HG02763 (cell line): ENCODE measurements around the gene CMTR1.

Experiments used
- ATAC-seq: cut with Tn5 transposase; IDR thresholded peaks from one replicate; pipeline ENCODE4 v1.9.1; 2021; ENCODE audit warnings: mild to moderate bottlenecking, moderate library complexity; ENCODE audit not compliant: unreplicated experiment

The CMTR1 gene

GRCh38 chr6:37477656-37478435, 44.8 kb downstream of the CMTR1 start:
- ATAC-seq: no peak

GRCh38 chr6:37478827-37479226, 45.8 kb downstream of the CMTR1 start:
- ATAC-seq: no peak

GRCh38 chr6:37479266-37479854, 46.3 kb downstream of the CMTR1 start:
- ATAC-seq: no peak

GRCh38 chr6:37480118-37480736, 47.2 kb downstream of the CMTR1 start:
- ATAC-seq: no peak

- no peak for ATAC-seq
Observed at GRCh38 chr6:37480951-37481534, 48.0 kb downstream of the CMTR1 start.

GRCh38 chr6:37481711-37482605, 48.9 kb downstream of the CMTR1 start:
- no peak for ATAC-seq

- no peak for ATAC-seq
Observed at GRCh38 chr6:37482606-37483251, 49.7 kb downstream of the CMTR1 start.

- no peak for ATAC-seq
Observed at GRCh38 chr6:37483252-37483901, 50.4 kb downstream of the CMTR1 start.

GRCh38 chr6:37483917-37484785, 51.1 kb downstream of the CMTR1 start:
- no peak for ATAC-seq

GRCh38 chr6:37484786-37485170, 51.8 kb downstream of the CMTR1 start:
- no peak for ATAC-seq

- no peak for ATAC-seq
Observed at GRCh38 chr6:37485291-37485702, 52.3 kb downstream of the CMTR1 start.

- ATAC-seq: no peak
Observed at GRCh38 chr6:37486121-37486839, 53.3 kb downstream of the CMTR1 start.

- no peak for ATAC-seq
Observed at GRCh38 chr6:37487591-37488380, 54.8 kb downstream of the CMTR1 start.

- no peak for ATAC-seq
Observed at GRCh38 chr6:37488476-37488875, 55.5 kb downstream of the CMTR1 start.

GRCh38 chr6:37489697-37490336, 56.8 kb downstream of the CMTR1 start:
- no peak for ATAC-seq

- no peak for ATAC-seq
Observed at GRCh38 chr6:37490536-37491170, 57.6 kb downstream of the CMTR1 start.
